Urinary bladder (tissue), 4 donors: ENCODE measurements around the gene EIF3F. TPM values are rescaled to one million over a fixed set of nuclear protein-coding genes. Genes with fewer than 3 reads are reported as not detected.

Experiments
- DNase-seq: peaks from one replicate; pipeline ENCODE4 v3.0.0-alpha.2; 2015; ENCODE audit errors: extremely low spot score
- H3K27ac ChIP-seq: one replicate; pipeline ENCODE4 v1.5.1; 2013; ENCODE audit warnings: low read depth, mild to moderate bottlenecking, moderate library complexity
- H3K36me3 ChIP-seq: one replicate; pipeline ENCODE4 v1.6.1; 2013; ENCODE audit warnings: mild to moderate bottlenecking, moderate library complexity; ENCODE audit not compliant: insufficient read depth
- H3K4me1 ChIP-seq: one replicate; pipeline ENCODE4 v1.6.1; 2013; ENCODE audit warnings: mild to moderate bottlenecking, moderate library complexity; ENCODE audit not compliant: insufficient read depth
- H3K4me3 ChIP-seq: one replicate; pipeline ENCODE4 v1.5.1; 2013; ENCODE audit warnings: low read depth, low read length
- WGBS: extraction: QIAGEN DNeasy Blood & Tissue Kit; methylation state at CpG from one replicate; pipeline ENCODE4 v1.1.7; 2013; 5-methylcytosine and 5-hydroxymethylcytosine counted together
- polyA plus RNA-seq: library from polyadenylated mRNA; stranded (reverse); fragments of 200-250 nt; gene quantifications from one replicate; pipeline ENCODE4 v1.2.3, GENCODE V29; 2013
- total RNA-seq: library from RNA; depleted of rRNA; stranded (reverse); fragments of >200 nt; gene quantifications from one replicate; pipeline ENCODE4 v1.2.3, GENCODE V29; 2014
- donor health status: healthy with polysubstance abuse.
- donor health status: healthy.

EIF3F gene
- total RNA-seq, result 159 TPM
- 697 TPM for polyA plus RNA-seq

- no peaks in the 10 kb centered on the region for H3K4me1 ChIP-seq
- peak; percentile 98 for DNase-seq
- H3K4me3 ChIP-seq, result peak within 1 kb of the TSS; percentile 74
- H3K27ac ChIP-seq, result peak within 1 kb of the TSS; percentile 56
- H3K36me3 ChIP-seq, result no peaks in the 10 kb centered on the region
- 1% methylated on average over 47 of the region's 47 CpGs for WGBS
These were observed at the start of gene EIF3F for GRCh38 chr11:7986768-7987559. Gene EIF3F, plus strand, starts transcription at chr11:7987337. Its CDS starts 16 bp downstream, at chr11:7987353.

GRCh38 chr11:7941146-7941545, 46.0 kb upstream of the EIF3F start:
- no peak overlapping the region for H3K4me3 ChIP-seq
- DNase-seq, result no peak
- H3K4me1 ChIP-seq, result no peaks in the 10 kb centered on the region
- 66% methylated on average over 5 of the region's 5 CpGs for WGBS
- H3K36me3 ChIP-seq, result no peaks in the 10 kb centered on the region
- no peak overlapping the region for H3K27ac ChIP-seq

GRCh38 chr11:7941608-7942007, 45.5 kb upstream of the EIF3F start, which contains the start of gene OR10A3:
Gene OR10A3, minus strand, starts transcription at chr11:7941708. Its CDS starts 2,188 bp downstream, at chr11:7939520.
- H3K27ac ChIP-seq, result no peak within 1 kb of the TSS
- WGBS, result 89% methylated on average over 2 of the region's 2 CpGs
- no peaks in the 10 kb centered on the region for H3K4me1 ChIP-seq
- H3K4me3 ChIP-seq, result no peak within 1 kb of the TSS
- no peaks in the 10 kb centered on the region for H3K36me3 ChIP-seq
- DNase-seq, result no peak

GRCh38 chr11:7944123-7944522, 43.0 kb upstream of the EIF3F start:
- no peak overlapping the region for H3K27ac ChIP-seq
- no peaks in the 10 kb centered on the region for H3K4me1 ChIP-seq
- no peaks in the 10 kb centered on the region for H3K36me3 ChIP-seq
- WGBS, result 87% methylated on average over 2 of the region's 2 CpGs
- DNase-seq, result no peak
- H3K4me3 ChIP-seq, result no peak overlapping the region

- no peaks in the 10 kb centered on the region for H3K4me1 ChIP-seq
- DNase-seq, result no peak
- H3K36me3 ChIP-seq, result no peaks in the 10 kb centered on the region
- H3K4me3 ChIP-seq, result no peak overlapping the region
- H3K27ac ChIP-seq, result no peak overlapping the region
- WGBS, result 73% methylated on average over 1 of the region's 1 CpG
These were observed 37.2 kb upstream of the EIF3F start for GRCh38 chr11:7949934-7950333.

- 75% methylated on average over 1 of the region's 1 CpG for WGBS
- Histone ChIP-seq H3K27ac (no peak overlapping the region), H3K4me1 (no peaks in the 10 kb centered on the region), H3K36me3 (no peaks in the 10 kb centered on the region), H3K4me3 (no peak overlapping the region)
- no peak for DNase-seq
These were observed 31.9 kb upstream of the EIF3F start for GRCh38 chr11:7955191-7955590.

- no peak for DNase-seq
- no peaks in the 10 kb centered on the region for H3K36me3 ChIP-seq
- no peak overlapping the region for H3K4me3 ChIP-seq
- no peaks in the 10 kb centered on the region for H3K4me1 ChIP-seq
- 58% methylated on average over 3 of the region's 3 CpGs for WGBS
- no peak overlapping the region for H3K27ac ChIP-seq
These were observed 22.9 kb upstream of the EIF3F start for GRCh38 chr11:7964261-7964660.

GRCh38 chr11:7964873-7965272, 22.3 kb upstream of the EIF3F start:
- Histone ChIP-seq H3K27ac (no peak overlapping the region), H3K36me3 (no peaks in the 10 kb centered on the region), H3K4me3 (no peak overlapping the region), H3K4me1 (no peaks in the 10 kb centered on the region)
- DNase-seq, result no peak

- WGBS, result 85% methylated on average over 1 of the region's 1 CpG
- Histone ChIP-seq H3K4me3 (no peak within 1 kb of the TSS), H3K4me1 (no peaks in the 10 kb centered on the region), H3K36me3 (no peaks in the 10 kb centered on the region), H3K27ac (no peak within 1 kb of the TSS)
- DNase-seq, result no peak
These were observed 21.8 kb upstream of the EIF3F start, which contains the start of gene NLRP10 for GRCh38 chr11:7965386-7965785. Gene NLRP10, minus strand, starts transcription at chr11:7965447. Its CDS starts 1,952 bp downstream, at chr11:7963495.

GRCh38 chr11:7967097-7967496, 20.0 kb upstream of the EIF3F start:
- Histone ChIP-seq H3K36me3 (no peaks in the 10 kb centered on the region), H3K4me3 (no peak overlapping the region), H3K27ac (no peak overlapping the region), H3K4me1 (no peaks in the 10 kb centered on the region)
- 79% methylated on average over 1 of the region's 1 CpG for WGBS
- no peak for DNase-seq

- DNase-seq, result no peak
- no peaks in the 10 kb centered on the region for H3K36me3 ChIP-seq
- no peaks in the 10 kb centered on the region for H3K4me1 ChIP-seq
- H3K27ac ChIP-seq, result no peak overlapping the region
- H3K4me3 ChIP-seq, result no peak overlapping the region
These were observed 19.3 kb upstream of the EIF3F start for GRCh38 chr11:7967826-7968225.

- no peak overlapping the region for H3K4me3 ChIP-seq
- no peaks in the 10 kb centered on the region for H3K36me3 ChIP-seq
- H3K27ac ChIP-seq, result no peak overlapping the region
- H3K4me1 ChIP-seq, result no peaks in the 10 kb centered on the region
- 33% methylated on average over 2 of the region's 2 CpGs for WGBS
- DNase-seq, result no peak
These were observed 18.5 kb upstream of the EIF3F start for GRCh38 chr11:7968686-7969085.

GRCh38 chr11:7969756-7970646, 17.1 kb upstream of the EIF3F start:
- H3K36me3 ChIP-seq, result no peaks in the 10 kb centered on the region
- no peak overlapping the region for H3K4me3 ChIP-seq
- no peak for DNase-seq
- H3K27ac ChIP-seq, result no peak overlapping the region
- no peaks in the 10 kb centered on the region for H3K4me1 ChIP-seq
- 53% methylated on average over 3 of the region's 3 CpGs for WGBS

GRCh38 chr11:7971846-7972245, 15.3 kb upstream of the EIF3F start:
- Histone ChIP-seq H3K4me3 (no peak overlapping the region), H3K36me3 (no peaks in the 10 kb centered on the region), H3K4me1 (no peaks in the 10 kb centered on the region), H3K27ac (no peak overlapping the region)
- no peak for DNase-seq
